ENCODE data around the gene PADI2.

The PADI2 gene

DNA sequence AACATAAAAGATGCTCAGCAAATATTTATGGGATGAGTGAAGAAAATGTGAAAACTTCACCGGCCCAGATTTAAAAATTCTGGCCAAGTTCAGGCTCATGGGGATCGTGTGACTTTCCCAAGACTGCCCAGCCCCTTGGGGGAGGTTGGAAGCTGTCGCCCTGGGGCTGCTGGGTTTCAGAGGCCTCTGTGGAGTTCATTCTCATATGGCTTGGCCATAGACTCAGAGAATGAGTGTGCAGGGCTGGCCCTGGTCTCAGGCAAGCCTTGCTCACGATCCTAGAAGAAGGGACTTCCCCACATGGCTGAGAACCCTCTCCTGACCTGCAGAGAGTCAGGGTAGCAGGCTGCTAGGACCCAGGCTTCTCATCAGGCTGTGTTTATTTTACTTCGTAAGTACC, 24.6 kb downstream of the PADI2 start:
- DNase-seq (ENCODE audit: low read depth) = no peak
- H3K4me3 ChIP-seq (replicated peaks; ENCODE audit: low read depth, low read length) = no peak overlapping the region
- TF ChIP-seq, protein P1, sequence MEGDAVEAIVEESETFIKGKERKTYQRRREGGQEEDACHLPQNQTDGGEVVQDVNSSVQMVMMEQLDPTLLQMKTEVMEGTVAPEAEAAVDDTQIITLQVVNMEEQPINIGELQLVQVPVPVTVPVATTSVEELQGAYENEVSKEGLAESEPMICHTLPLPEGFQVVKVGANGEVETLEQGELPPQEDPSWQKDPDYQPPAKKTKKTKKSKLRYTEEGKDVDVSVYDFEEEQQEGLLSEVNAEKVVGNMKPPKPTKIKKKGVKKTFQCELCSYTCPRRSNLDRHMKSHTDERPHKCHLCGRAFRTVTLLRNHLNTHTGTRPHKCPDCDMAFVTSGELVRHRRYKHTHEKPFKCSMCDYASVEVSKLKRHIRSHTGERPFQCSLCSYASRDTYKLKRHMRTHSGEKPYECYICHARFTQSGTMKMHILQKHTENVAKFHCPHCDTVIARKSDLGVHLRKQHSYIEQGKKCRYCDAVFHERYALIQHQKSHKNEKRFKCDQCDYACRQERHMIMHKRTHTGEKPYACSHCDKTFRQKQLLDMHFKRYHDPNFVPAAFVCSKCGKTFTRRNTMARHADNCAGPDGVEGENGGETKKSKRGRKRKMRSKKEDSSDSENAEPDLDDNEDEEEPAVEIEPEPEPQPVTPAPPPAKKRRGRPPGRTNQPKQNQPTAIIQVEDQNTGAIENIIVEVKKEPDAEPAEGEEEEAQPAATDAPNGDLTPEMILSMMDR (IDR thresholded peaks at IDR 0.05; ENCODE audit: low read length, missing control alignments) = no peak

DNA sequence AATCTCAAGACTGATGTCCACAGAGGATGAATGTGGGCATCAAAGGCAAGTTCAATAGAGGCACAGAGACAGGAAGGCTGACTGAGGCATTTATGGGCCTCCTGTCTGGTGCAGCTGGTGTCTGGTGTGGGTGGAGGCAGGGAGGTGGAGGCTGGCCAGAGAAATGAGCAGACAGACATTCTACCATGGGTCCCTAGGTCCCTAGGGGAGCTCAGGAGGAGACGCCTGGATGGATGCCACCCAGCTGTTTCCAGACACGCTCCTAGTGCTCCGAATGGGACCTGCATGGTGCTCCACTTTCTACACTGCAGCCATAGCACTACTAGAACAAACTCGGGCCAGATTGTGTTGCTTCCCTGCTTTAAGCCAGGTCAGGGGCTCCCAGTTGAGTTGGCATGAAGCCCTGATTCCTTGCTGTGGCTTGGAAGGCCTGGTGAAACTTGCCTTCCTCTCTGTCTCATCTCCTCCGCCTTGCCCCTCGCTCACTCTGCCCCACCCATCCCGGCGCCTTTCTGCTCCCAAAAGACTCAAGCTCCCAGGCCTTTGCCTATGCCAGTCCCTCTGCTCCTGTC, 25.3 kb downstream of the PADI2 start:
- TF ChIP-seq, protein P1 (IDR thresholded peaks at IDR 0.05; ENCODE audit: low read length, missing control alignments) = no peak
- no peak overlapping the region for H3K4me3 ChIP-seq (replicated peaks; ENCODE audit: low read depth, low read length)
- no peak for DNase-seq (ENCODE audit: low read depth)

DNA sequence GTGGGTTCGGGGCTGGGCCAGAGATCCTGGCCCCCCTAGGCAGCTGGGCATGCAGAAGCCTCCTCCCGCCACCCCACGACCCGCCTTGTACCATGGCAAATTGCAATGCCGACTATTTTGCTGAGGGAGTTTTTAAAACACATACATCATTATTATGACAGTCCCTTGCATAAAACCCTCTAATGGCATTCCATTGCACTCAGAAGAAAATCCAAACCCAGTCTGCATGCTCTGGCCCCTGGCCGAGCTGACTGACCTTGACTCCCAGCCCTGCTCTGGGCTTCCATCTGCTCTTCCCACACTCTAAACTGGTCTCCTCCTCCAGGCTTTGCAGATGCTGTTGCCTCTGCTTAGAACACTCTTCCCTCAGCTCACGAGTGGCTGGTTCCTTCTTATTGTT, 28.0 kb downstream of the PADI2 start:
- no peak overlapping the region for H3K4me3 ChIP-seq (replicated peaks; ENCODE audit: low read depth, low read length)
- no peak for DNase-seq (ENCODE audit: low read depth)
- TF ChIP-seq, protein P1 (IDR thresholded peaks at IDR 0.05; ENCODE audit: low read length, missing control alignments) = no peak

DNA sequence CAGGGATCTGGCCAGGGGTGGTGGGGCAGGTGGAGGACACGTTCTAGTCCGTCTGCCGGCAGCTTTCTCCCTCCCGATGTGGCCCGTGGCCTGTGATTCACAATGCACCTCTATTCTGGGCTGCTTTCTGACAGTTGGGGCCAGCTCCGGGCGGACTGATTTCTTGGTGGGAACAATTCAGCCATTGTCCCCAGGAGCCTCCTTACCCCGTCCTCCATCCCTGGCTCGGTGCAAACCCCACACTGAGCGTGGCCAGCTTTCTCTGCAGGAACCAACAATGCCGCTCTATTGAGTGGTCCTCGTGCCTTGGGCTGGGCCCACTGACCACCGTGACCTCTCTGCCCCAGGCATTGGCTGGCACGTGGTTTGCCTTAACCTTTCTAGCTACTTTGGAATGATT, 29.7 kb downstream of the PADI2 start:
- no peak for DNase-seq (ENCODE audit: low read depth)
- TF ChIP-seq, protein P1 (IDR thresholded peaks at IDR 0.05; ENCODE audit: low read length, missing control alignments) = no peak
- H3K4me3 ChIP-seq (replicated peaks; ENCODE audit: low read depth, low read length) = no peak overlapping the region

DNA sequence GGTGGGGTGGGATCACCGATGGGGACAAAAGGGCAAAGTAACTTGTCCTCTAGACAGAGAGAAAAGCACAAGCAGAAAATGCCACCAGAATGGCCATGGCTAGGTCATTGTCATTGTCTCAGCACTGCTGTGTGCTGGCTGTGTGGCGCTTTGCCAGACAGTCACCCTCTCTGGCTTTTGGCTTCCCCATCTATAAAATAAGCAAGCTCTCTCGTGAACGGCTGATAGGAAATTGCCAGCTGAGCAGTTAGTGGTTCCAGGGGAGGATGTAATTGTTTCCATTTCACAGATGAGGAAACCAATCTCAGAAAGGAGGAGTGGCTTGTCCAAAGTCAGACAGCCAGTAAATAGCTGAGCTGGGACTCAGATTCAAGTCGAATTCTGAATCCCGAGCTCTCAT, 32.5 kb downstream of the PADI2 start:
- no peak overlapping the region for H3K4me3 ChIP-seq (replicated peaks; ENCODE audit: low read depth, low read length)
- TF ChIP-seq, protein P1 (IDR thresholded peaks at IDR 0.05; ENCODE audit: low read length, missing control alignments) = no peak
- DNase-seq (ENCODE audit: low read depth) = no peak

DNA sequence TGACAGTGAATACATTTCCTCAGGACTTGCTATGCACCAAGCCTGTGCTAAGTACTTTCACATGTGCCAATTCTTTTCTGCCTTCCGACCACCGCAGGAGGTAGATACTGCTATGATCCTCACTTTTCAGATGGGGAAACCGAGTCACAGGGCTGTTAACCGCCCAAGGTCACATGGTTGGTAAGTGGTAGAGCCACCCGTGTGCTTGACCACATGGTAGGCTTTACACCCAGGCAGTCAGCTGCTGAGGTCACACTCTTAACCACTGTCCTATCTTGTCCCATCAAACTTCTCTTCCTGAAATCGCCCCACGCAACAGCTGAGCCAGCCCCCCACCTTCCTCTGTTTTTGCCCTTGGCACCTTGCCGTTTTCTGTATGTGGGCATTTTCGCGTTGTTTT, 34.5 kb downstream of the PADI2 start:
- no peak for DNase-seq (ENCODE audit: low read depth)
- no peak overlapping the region for H3K4me3 ChIP-seq (replicated peaks; ENCODE audit: low read depth, low read length)
- TF ChIP-seq, protein P1 (IDR thresholded peaks at IDR 0.05; ENCODE audit: low read length, missing control alignments) = no peak

DNA sequence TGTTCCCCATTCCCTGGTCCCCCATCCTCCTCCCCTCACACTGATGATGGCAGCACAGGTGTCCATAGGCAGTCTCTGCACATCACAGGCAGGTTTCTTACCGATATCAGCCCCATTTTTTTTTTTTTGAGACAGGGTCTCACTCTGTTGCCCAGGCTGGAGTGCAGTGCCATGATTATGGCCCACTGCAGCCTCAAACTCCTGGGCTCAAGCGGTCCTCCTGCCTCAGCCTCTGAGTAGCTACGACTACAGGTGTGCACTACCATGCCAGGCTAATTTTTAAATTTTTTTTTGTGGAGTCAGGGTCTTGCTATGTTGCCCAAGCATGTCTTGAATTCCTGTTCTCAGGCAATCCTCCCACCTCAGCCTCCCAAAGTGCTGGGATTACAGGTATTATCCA, 36.5 kb downstream of the PADI2 start:
- no peak for DNase-seq (ENCODE audit: low read depth)
- TF ChIP-seq, protein P1 (IDR thresholded peaks at IDR 0.05; ENCODE audit: low read length, missing control alignments) = no peak
- H3K4me3 ChIP-seq (replicated peaks; ENCODE audit: low read depth, low read length) = no peak overlapping the region

Data from fibroblast of pulmonary artery (primary cell).